DOHH2 (cell line): ENCODE data around the gene HLA-DQA2.

Experiments
- H3F3A ChIP-seq: fragments of 200-600 bp; sonication (generic), shearing (Covaris generic); 2 replicates; pipeline ENCODE4 v1.6.0; 2016; ENCODE audit warnings: antibody characterized with exemption, mild to moderate bottlenecking; ENCODE audit not compliant: control insufficient read depth, insufficient read depth
- H3K27ac ChIP-seq: fragments of 200-600 bp; sonication (generic); 2 replicates; pipeline ENCODE4 v1.5.1; 2014; ENCODE audit warnings: low read depth, mild to moderate bottlenecking, low read length, moderate library complexity
- H3K27me3 ChIP-seq: fragments of 200-600 bp; sonication (generic); 2 replicates; pipeline ENCODE4 v1.6.1; 2014; ENCODE audit warnings: mild to moderate bottlenecking, low read length, mixed read lengths; ENCODE audit not compliant: control insufficient read depth
- H3K36me3 ChIP-seq: fragments of 200-600 bp; sonication (generic); 2 replicates; pipeline ENCODE4 v1.6.1; 2014; ENCODE audit warnings: mild to moderate bottlenecking, low read length, moderate library complexity, mixed read lengths; ENCODE audit not compliant: control insufficient read depth
- H3K4me1 ChIP-seq: fragments of 200-600 bp; sonication (generic); 2 replicates; pipeline ENCODE4 v1.6.1; 2014; ENCODE audit warnings: mild to moderate bottlenecking, low read length, mixed read lengths; ENCODE audit not compliant: control insufficient read depth
- H3K4me2 ChIP-seq: fragments of 200-600 bp; sonication (generic); 2 replicates; pipeline ENCODE4 v1.6.0; 2014; ENCODE audit warnings: mild to moderate bottlenecking, low read length, moderate library complexity
- H3K4me3 ChIP-seq: fragments of 200-600 bp; sonication (generic); 2 replicates; pipeline ENCODE4 v1.5.1; 2014; ENCODE audit warnings: mild to moderate bottlenecking, low read length, mixed read lengths
- H3K79me2 ChIP-seq: fragments of 200-600 bp; sonication (generic); 2 replicates; pipeline ENCODE4 v1.6.1; 2014; ENCODE audit warnings: mild to moderate bottlenecking, low read length, mixed read lengths; ENCODE audit not compliant: control insufficient read depth
- H3K9me2 ChIP-seq: fragments of 200-600 bp; sonication (generic); replicated peaks from 2 replicates; pipeline ENCODE4 v1.6.1; 2014; ENCODE audit warnings: mild to moderate bottlenecking, low read length, mixed read lengths; ENCODE audit not compliant: control insufficient read depth
- H3K9me3 ChIP-seq: fragments of 200-600 bp; sonication (generic); 2 replicates; pipeline ENCODE4 v1.6.1; 2014; ENCODE audit warnings: antibody characterized with exemption, low read length, mixed read lengths; ENCODE audit not compliant: control insufficient read depth, insufficient read depth
- H4K20me1 ChIP-seq: fragments of 200-600 bp; sonication (generic); 2 replicates; pipeline ENCODE4 v1.6.0; 2014; ENCODE audit warnings: low read depth, mild to moderate bottlenecking, antibody characterized with exemption, low read length, moderate library complexity; ENCODE audit not compliant: control insufficient read depth, insufficient read depth
- EZH2phosphoT487 ChIP-seq: fragments of 200-600 bp; sonication (generic); IDR thresholded peaks from 2 replicates; pipeline ENCODE4 v1.6.1; 2017; ENCODE audit warnings: borderline replicate concordance, mild to moderate bottlenecking, antibody characterized with exemption, low read length, moderate library complexity, mixed read lengths
- TF ChIP-seq, protein P1 (sequence below): fragments of 200-600 bp; sonication (generic); IDR thresholded peaks from one replicate; pipeline ENCODE4 v1.5.1; 2014; ENCODE audit warnings: antibody characterized with exemption, mild to moderate bottlenecking, low read depth, low read length; ENCODE audit not compliant: poor library complexity, severe bottlenecking

HLA-DQA2 gene

DNA sequence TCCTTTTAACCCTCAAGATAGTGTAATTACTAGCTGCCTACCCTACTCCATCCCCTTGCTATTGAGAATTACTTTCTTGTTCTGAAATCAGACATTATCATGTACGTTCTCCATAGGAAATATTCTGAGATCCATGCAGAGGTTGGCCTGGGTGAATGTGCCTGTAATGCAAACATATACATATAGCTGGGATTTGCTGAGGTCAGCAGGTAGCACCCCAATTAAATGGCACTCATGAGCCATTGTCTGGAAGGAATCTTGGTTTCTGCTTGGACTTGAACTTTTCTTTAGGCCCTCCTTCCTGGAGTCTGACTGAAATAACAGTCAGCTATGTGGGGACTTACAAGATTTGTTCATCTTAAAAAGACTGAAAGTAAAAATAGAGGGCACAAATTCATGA, 18.5 kb downstream of the HLA-DQA2 start:
- TF ChIP-seq, protein P1, sequence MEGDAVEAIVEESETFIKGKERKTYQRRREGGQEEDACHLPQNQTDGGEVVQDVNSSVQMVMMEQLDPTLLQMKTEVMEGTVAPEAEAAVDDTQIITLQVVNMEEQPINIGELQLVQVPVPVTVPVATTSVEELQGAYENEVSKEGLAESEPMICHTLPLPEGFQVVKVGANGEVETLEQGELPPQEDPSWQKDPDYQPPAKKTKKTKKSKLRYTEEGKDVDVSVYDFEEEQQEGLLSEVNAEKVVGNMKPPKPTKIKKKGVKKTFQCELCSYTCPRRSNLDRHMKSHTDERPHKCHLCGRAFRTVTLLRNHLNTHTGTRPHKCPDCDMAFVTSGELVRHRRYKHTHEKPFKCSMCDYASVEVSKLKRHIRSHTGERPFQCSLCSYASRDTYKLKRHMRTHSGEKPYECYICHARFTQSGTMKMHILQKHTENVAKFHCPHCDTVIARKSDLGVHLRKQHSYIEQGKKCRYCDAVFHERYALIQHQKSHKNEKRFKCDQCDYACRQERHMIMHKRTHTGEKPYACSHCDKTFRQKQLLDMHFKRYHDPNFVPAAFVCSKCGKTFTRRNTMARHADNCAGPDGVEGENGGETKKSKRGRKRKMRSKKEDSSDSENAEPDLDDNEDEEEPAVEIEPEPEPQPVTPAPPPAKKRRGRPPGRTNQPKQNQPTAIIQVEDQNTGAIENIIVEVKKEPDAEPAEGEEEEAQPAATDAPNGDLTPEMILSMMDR = no peak
- no peak for TF ChIP-seq EZH2phosphoT487
- Histone ChIP-seq H3K27me3 (peaks cover 33% of the 10 kb centered on the region), H3K36me3 (no peaks in the 10 kb centered on the region), H3K9me2 (no peaks in the 10 kb centered on the region), H3K79me2 (no peaks in the 10 kb centered on the region), H3K4me3 (no peak overlapping the region), H4K20me1 (no peaks in the 10 kb centered on the region), H3K27ac (no peak overlapping the region), H3K4me2 (no peak overlapping the region), H3F3A (no peaks in the 10 kb centered on the region), H3K4me1 (no peaks in the 10 kb centered on the region), H3K9me3 (no peaks in the 10 kb centered on the region)

DNA sequence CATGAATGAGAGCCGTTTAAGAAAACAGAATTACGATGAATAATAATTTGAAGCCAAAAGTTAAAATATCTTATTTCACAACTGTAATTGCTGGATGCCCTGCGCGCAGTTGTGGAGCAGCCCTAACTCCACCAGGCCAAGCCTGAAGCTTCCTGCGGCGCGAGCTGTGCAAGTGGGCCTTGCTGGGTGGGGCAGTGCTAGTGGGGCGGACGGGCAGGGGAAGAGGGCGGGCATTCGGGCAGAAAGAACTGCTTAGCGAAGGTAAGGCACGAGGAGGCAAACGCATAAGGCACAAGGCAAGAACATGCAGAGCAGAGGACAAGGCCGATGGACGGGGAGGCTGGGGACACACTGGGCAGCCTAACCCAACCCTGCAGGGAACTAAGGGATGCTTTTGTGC, 19.9 kb downstream of the HLA-DQA2 start:
- Histone ChIP-seq H3K27ac (no peak overlapping the region), H3K4me2 (no peak overlapping the region), H3K27me3 (peaks cover 20% of the 10 kb centered on the region), H3F3A (no peaks in the 10 kb centered on the region), H3K9me2 (no peaks in the 10 kb centered on the region), H4K20me1 (no peaks in the 10 kb centered on the region), H3K79me2 (no peaks in the 10 kb centered on the region), H3K4me1 (no peaks in the 10 kb centered on the region), H3K36me3 (no peaks in the 10 kb centered on the region), H3K4me3 (no peak overlapping the region), H3K9me3 (no peaks in the 10 kb centered on the region)
- TF ChIP-seq, protein P1 = no peak
- TF ChIP-seq EZH2phosphoT487 = no peak

DNA sequence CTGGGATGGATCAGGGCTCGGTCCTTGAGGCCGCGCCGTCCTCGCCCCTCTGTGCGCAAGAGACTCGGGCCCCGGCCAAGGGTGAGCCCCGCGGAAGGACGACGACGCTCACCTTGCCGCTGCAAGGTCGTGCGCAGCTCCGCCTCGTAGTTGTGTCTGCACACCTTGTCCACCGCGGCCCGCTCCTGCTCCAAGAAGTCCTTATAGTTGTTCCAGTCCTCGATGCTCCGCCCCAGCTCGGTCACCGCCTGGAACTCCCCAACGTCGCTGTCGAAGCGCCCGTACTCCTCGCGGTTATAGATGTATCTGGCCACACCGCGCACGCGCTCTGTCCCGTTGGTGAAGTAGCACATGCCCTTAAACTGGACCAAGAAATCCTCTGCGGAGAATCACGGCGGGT, 20.4 kb downstream of the HLA-DQA2 start:
- H3K27me3 ChIP-seq = peaks cover 16% of the 10 kb centered on the region
- TF ChIP-seq, protein P1 = no peak
- TF ChIP-seq EZH2phosphoT487 = no peak

DNA sequence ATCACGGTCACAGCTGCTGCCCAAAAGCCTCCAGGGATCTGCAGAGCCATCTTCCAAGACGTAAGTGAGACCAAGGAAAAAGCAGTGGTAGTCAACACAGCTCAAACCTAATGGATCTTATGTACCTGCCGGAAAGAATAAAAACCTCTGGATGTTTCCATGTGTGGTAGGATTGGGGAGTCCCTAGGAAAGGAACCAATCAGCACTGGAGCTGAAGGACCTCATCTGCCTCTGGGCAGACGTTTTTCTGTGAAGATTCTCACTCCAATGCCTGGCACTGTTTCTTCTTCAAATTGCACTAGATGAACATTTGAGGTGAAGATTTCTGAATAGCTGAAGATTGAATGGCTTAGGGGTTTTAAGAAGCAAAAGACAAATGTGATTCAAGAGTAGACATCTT, 22.2 kb downstream of the HLA-DQA2 start, which contains the start of gene HLA-DQB2:
Gene HLA-DQB2, minus strand, starts transcription at position 112 of the 400 bp plus-strand sequence. Its CDS starts 62 bp downstream, at position 50.
- no peaks in the 10 kb centered on the region for H4K20me1 ChIP-seq
- H3K36me3 ChIP-seq = no peaks in the 10 kb centered on the region
- H3K79me2 ChIP-seq = no peaks in the 10 kb centered on the region
- TF ChIP-seq EZH2phosphoT487 = no peak
- TF ChIP-seq, protein P1 = no peak
- no peaks in the 10 kb centered on the region for H3K9me3 ChIP-seq
- peaks cover 16% of the 10 kb centered on the region for H3K27me3 ChIP-seq
- H3K9me2 ChIP-seq = no peaks in the 10 kb centered on the region
- no peaks in the 10 kb centered on the region for H3F3A ChIP-seq
- no peaks in the 10 kb centered on the region for H3K4me1 ChIP-seq
- H3K4me2 ChIP-seq = no peak within 1 kb of the TSS
- H3K4me3 ChIP-seq = no peak within 1 kb of the TSS
- no peak within 1 kb of the TSS for H3K27ac ChIP-seq

More for the DNA sequence above, 20.4 kb downstream of the HLA-DQA2 start:
- Histone ChIP-seq H3K9me2 (no peaks in the 10 kb centered on the region), H3K4me3 (no peak overlapping the region), H3K9me3 (no peaks in the 10 kb centered on the region), H4K20me1 (no peaks in the 10 kb centered on the region), H3K27ac (no peak overlapping the region), H3K4me2 (no peak overlapping the region), H3K4me1 (no peaks in the 10 kb centered on the region), H3F3A (no peaks in the 10 kb centered on the region), H3K36me3 (no peaks in the 10 kb centered on the region), H3K79me2 (no peaks in the 10 kb centered on the region)
